ENCODE measurements around the gene S100A10.

Gene S100A10

GRCh38 chr1:151988405-151988923 is 5.2 kb downstream of the S100A10 start:
- no peak for DNase-seq (ENCODE audit: low read depth in 2 of 2)

GRCh38 chr1:151986501-151987190 is 7.0 kb downstream of the S100A10 start:
- DNase-seq (ENCODE audit: low read depth in 2 of 2): no peak

- no peak for DNase-seq (ENCODE audit: low read depth in 2 of 2)
Observed at GRCh38 chr1:151985768-151986167, 7.9 kb downstream of the S100A10 start.

GRCh38 chr1:151985270-151985669 is 8.4 kb downstream of the S100A10 start:
- DNase-seq (ENCODE audit: low read depth in 2 of 2): no peak

- DNase-seq (ENCODE audit: low read depth in 2 of 2): no peak
Observed at GRCh38 chr1:151984313-151984956, 9.2 kb downstream of the S100A10 start.

- DNase-seq (ENCODE audit: low read depth in 2 of 2): no peak
Observed at GRCh38 chr1:151982300-151983005, 11.2 kb downstream of the S100A10 start.

- DNase-seq (ENCODE audit: low read depth in 2 of 2): no peak
Observed at GRCh38 chr1:151981178-151981525, 12.5 kb downstream of the S100A10 start.

- DNase-seq (ENCODE audit: low read depth in 2 of 2): no peak
Observed at GRCh38 chr1:151980287-151981177, 13.1 kb downstream of the S100A10 start.

GRCh38 chr1:151978922-151979321 is 14.7 kb downstream of the S100A10 start:
- no peak for DNase-seq (ENCODE audit: low read depth in 2 of 2)

GRCh38 chr1:151977662-151978230 is 15.9 kb downstream of the S100A10 start:
- DNase-seq (ENCODE audit: low read depth in 2 of 2): no peak

GRCh38 chr1:151976858-151977257 is 16.8 kb downstream of the S100A10 start:
- DNase-seq (ENCODE audit: low read depth in 2 of 2): no peak

GRCh38 chr1:151976015-151976343 is 17.7 kb downstream of the S100A10 start:
- no peak for DNase-seq (ENCODE audit: low read depth in 2 of 2)

GRCh38 chr1:151975311-151976014 is 18.2 kb downstream of the S100A10 start:
- DNase-seq (ENCODE audit: low read depth in 2 of 2): no peak

- no peak for DNase-seq (ENCODE audit: low read depth in 2 of 2)
Observed at GRCh38 chr1:151972542-151973248, 21.0 kb downstream of the S100A10 start.

GRCh38 chr1:151970626-151971025 is 23.0 kb downstream of the S100A10 start:
- DNase-seq (ENCODE audit: low read depth in 2 of 2): no peak

GRCh38 chr1:151970128-151970527 is 23.5 kb downstream of the S100A10 start:
- DNase-seq (ENCODE audit: low read depth in 2 of 2): no peak

- DNase-seq (ENCODE audit: low read depth in 2 of 2): no peak
Observed at GRCh38 chr1:151968791-151969399, 24.8 kb downstream of the S100A10 start.

GRCh38 chr1:151968058-151968457 is 25.6 kb downstream of the S100A10 start:
- DNase-seq (ENCODE audit: low read depth in 2 of 2): no peak

- DNase-seq (ENCODE audit: low read depth in 2 of 2): no peak
Observed at GRCh38 chr1:151967091-151967490, 26.6 kb downstream of the S100A10 start.

- no peak for DNase-seq (ENCODE audit: low read depth in 2 of 2)
Observed at GRCh38 chr1:151966061-151966460, 27.6 kb downstream of the S100A10 start.
